Stimulated activated CD4-positive, alpha-beta T cell treated with anti-CD3 and anti-CD28 coated beads, Interleukin-4, amount 100 ng/mL, for 24 hours (primary cell): ENCODE measurements around the gene SLC4A8.

Experiments used
- DNase-seq: peaks from one replicate; pipeline ENCODE4 v3.0.0-alpha.2; 2020

The SLC4A8 gene

GRCh38 chr12:51424662-51425539, at the start of gene SLC4A8:
TSS of gene SLC4A8 (plus strand) at chr12:51424831. CDS start at chr12:51424988, 157 bp downstream.
- peak; percentile 77 for DNase-seq

GRCh38 chr12:51374856-51375255, 49.8 kb upstream of the SLC4A8 start:
- no peak for DNase-seq

- no peak for DNase-seq
Measured at GRCh38 chr12:51377099-51377984, 47.3 kb upstream of the SLC4A8 start.

- DNase-seq = no peak
Measured at GRCh38 chr12:51378749-51379148, 45.9 kb upstream of the SLC4A8 start.

- no peak for DNase-seq
Measured at GRCh38 chr12:51379571-51379970, 45.1 kb upstream of the SLC4A8 start.

GRCh38 chr12:51381226-51382079, 43.2 kb upstream of the SLC4A8 start:
- DNase-seq = no peak

GRCh38 chr12:51382173-51382572, 42.5 kb upstream of the SLC4A8 start:
- DNase-seq = no peak

GRCh38 chr12:51383269-51383905, 41.2 kb upstream of the SLC4A8 start:
- no peak for DNase-seq

GRCh38 chr12:51386351-51386750, 38.3 kb upstream of the SLC4A8 start:
- DNase-seq = no peak

GRCh38 chr12:51388069-51388799, 36.4 kb upstream of the SLC4A8 start:
- no peak for DNase-seq

GRCh38 chr12:51388846-51389245, 35.8 kb upstream of the SLC4A8 start:
- no peak for DNase-seq

- no peak for DNase-seq
Measured at GRCh38 chr12:51389302-51389999, 35.2 kb upstream of the SLC4A8 start.

- no peak for DNase-seq
Measured at GRCh38 chr12:51390457-51390856, 34.2 kb upstream of the SLC4A8 start.

- DNase-seq = peak; percentile 19
Measured at GRCh38 chr12:51390891-51391282, 33.7 kb upstream of the SLC4A8 start.

GRCh38 chr12:51391283-51392123, 33.1 kb upstream of the SLC4A8 start, which contains the start of gene GALNT6:
TSS of gene GALNT6 (minus strand) at chr12:51391406. CDS start at chr12:51379781, 11,625 bp downstream.
- peak; percentile 68 for DNase-seq

- no peak for DNase-seq
Measured at GRCh38 chr12:51392556-51393237, 31.9 kb upstream of the SLC4A8 start.

GRCh38 chr12:51393676-51394545, 30.7 kb upstream of the SLC4A8 start:
- peak; percentile 64 for DNase-seq
